GM23338 (cell line): ENCODE results near the gene CACNB3. TPM values are rescaled to one million over a fixed set of nuclear protein-coding genes. Genes with fewer than 3 reads are reported as not detected.

Experiments
- ATAC-seq: fragments of 200-7000 bp; cut with Tn5 transposase; 3 replicates; pipeline ENCODE4 v1.9.1; 2020
- DNase-seq: peaks from one replicate; pipeline ENCODE4 v3.0.0-alpha.2; 2015; ENCODE audit warnings: low spot score
- H2AFZ ChIP-seq: fragments of 200-600 bp; sonication (generic); 2 replicates; pipeline ENCODE4 v1.8.0; 2016; ENCODE audit warnings: antibody characterized with exemption, mild to moderate bottlenecking, moderate library complexity
- H3F3A ChIP-seq: fragments of 200-600 bp; sonication (generic); replicated peaks from 2 replicates; pipeline ENCODE4 v1.8.0; 2017; ENCODE audit warnings: antibody characterized with exemption, mixed run types, low read depth
- H3K27ac ChIP-seq: fragments of 200-600 bp; sonication (generic); 2 replicates; pipeline ENCODE4 v1.6.1; 2016; ENCODE audit warnings: low read depth
- H3K27me3 ChIP-seq: fragments of 200-600 bp; sonication (generic); 2 replicates; pipeline ENCODE4 v1.8.0; 2016; ENCODE audit warnings: mild to moderate bottlenecking, mixed run types, moderate library complexity; ENCODE audit not compliant: insufficient read depth
- H3K36me3 ChIP-seq: fragments of 200-600 bp; sonication (generic); 2 replicates; pipeline ENCODE4 v1.8.0; 2016; ENCODE audit warnings: mild to moderate bottlenecking; ENCODE audit not compliant: insufficient read depth
- H3K4me1 ChIP-seq: fragments of 200-600 bp; sonication (generic); 2 replicates; pipeline ENCODE4 v1.8.0; 2016; ENCODE audit warnings: mild to moderate bottlenecking, moderate library complexity; ENCODE audit not compliant: insufficient read depth
- H3K4me2 ChIP-seq: fragments of 200-600 bp; sonication (generic); 2 replicates; pipeline ENCODE4 v1.7.1; 2017; ENCODE audit warnings: mixed run types
- H3K4me3 ChIP-seq: fragments of 200-600 bp; sonication (generic); 2 replicates; pipeline ENCODE4 v1.6.1; 2016; ENCODE audit warnings: mixed run types
- H3K79me2 ChIP-seq: fragments of 200-600 bp; sonication (generic); replicated peaks from 2 replicates; pipeline ENCODE4 v1.8.0; 2017; ENCODE audit warnings: mild to moderate bottlenecking; ENCODE audit not compliant: insufficient read depth
- H3K9me2 ChIP-seq: fragments of 200-600 bp; sonication (generic); 2 replicates; pipeline ENCODE4 v1.8.0; 2017; ENCODE audit not compliant: insufficient read depth
- H4K20me1 ChIP-seq: fragments of 200-600 bp; sonication (generic); replicated peaks from 2 replicates; pipeline ENCODE4 v1.8.0; 2017; ENCODE audit warnings: mild to moderate bottlenecking; ENCODE audit not compliant: insufficient read depth
- H3K27ac Mint-ChIP-seq: 2 replicates; pipeline ENCODE4 v1.8.0; 2020; ENCODE audit warnings: inconsistent platforms, mild to moderate bottlenecking, moderate library complexity, mixed read lengths
- H3K27me3 Mint-ChIP-seq: 3 replicates; pipeline ENCODE4 v1.8.0; 2022; ENCODE audit warnings: low read depth, mild to moderate bottlenecking, moderate library complexity, mixed read lengths, inconsistent platforms; ENCODE audit not compliant: insufficient read depth, poor library complexity
- H3K36me3 Mint-ChIP-seq: 3 replicates; pipeline ENCODE4 v1.8.0; 2021; ENCODE audit warnings: low read depth, mild to moderate bottlenecking, inconsistent platforms, moderate library complexity, mixed read lengths
- H3K4me1 Mint-ChIP-seq: 3 replicates; pipeline ENCODE4 v1.8.0; 2020; ENCODE audit warnings: mild to moderate bottlenecking, inconsistent platforms, mixed read lengths
- H3K4me3 Mint-ChIP-seq: 3 replicates; pipeline ENCODE4 v1.8.0; 2021; ENCODE audit warnings: moderate library complexity, mild to moderate bottlenecking, inconsistent platforms, mixed read lengths
- H3K9me3 Mint-ChIP-seq: 3 replicates; pipeline ENCODE4 v1.8.0; 2020; ENCODE audit warnings: moderate library complexity, mild to moderate bottlenecking, inconsistent platforms, mixed read lengths
- CTCF ChIP-seq, 2 experiments: fragments of 200-600 bp in 1 of 2; sonication (generic) in 1 of 2; conservative IDR thresholded peaks; 2 replicates each; pipeline versions ENCODE4 v1.5.1 to v1.6.1; 2016 to 2017; ENCODE audit warnings: antibody characterized with exemption in 2 of 2, low read depth in 2 of 2, mild to moderate bottlenecking in 2 of 2, moderate library complexity in 1 of 2
- ETS1 ChIP-seq: IDR thresholded peaks from 2 replicates; pipeline ENCODE4 v1.6.1; 2016; ENCODE audit warnings: antibody characterized with exemption
- EZH2 ChIP-seq: fragments of 200-600 bp; sonication (generic); IDR thresholded peaks from one replicate; pipeline ENCODE4 v1.8.0; 2017; ENCODE audit warnings: antibody characterized with exemption, mild to moderate bottlenecking, low read depth; ENCODE audit not compliant: unreplicated experiment
- EZH2phosphoT487 ChIP-seq: fragments of 200-600 bp; sonication (generic); IDR thresholded peaks from one replicate; pipeline ENCODE4 v1.8.1; 2018; ENCODE audit warnings: antibody characterized with exemption; ENCODE audit not compliant: unreplicated experiment
- JUNB ChIP-seq: IDR thresholded peaks from one replicate; pipeline ENCODE4 v1.6.1; 2016; ENCODE audit warnings: antibody characterized with exemption; ENCODE audit not compliant: unreplicated experiment
- POLR2AphosphoS5 ChIP-seq: IDR thresholded peaks from 2 replicates; pipeline ENCODE4 v1.6.1; 2016; ENCODE audit warnings: antibody characterized with exemption, low read depth
- REST ChIP-seq: IDR thresholded peaks from one replicate; pipeline ENCODE4 v1.6.1; 2018; ENCODE audit warnings: antibody characterized with exemption; ENCODE audit not compliant: unreplicated experiment
- STAT1 ChIP-seq: IDR thresholded peaks from one replicate; pipeline ENCODE4 v1.6.1; 2016; ENCODE audit warnings: antibody characterized with exemption; ENCODE audit not compliant: unreplicated experiment
- ZNF114 ChIP-seq: fragments of 250-450 bp; sonication (Bioruptor Pico); IDR thresholded peaks from 2 replicates; pipeline ENCODE4 v1.5.0; 2020; ENCODE audit warnings: mild to moderate bottlenecking, moderate library complexity
- polyA plus RNA-seq: library from polyadenylated mRNA; unstranded; fragments of >200 nt; fragmentation: Nextera tagmentation; extraction: Ambion mirVana; gene quantifications from 2 replicates; pipeline ENCODE4 v1.2.1, GENCODE V29; 2016
- total RNA-seq: library from RNA; depleted of rRNA; stranded (reverse); fragments of >200 nt; shearing (Covaris generic); gene quantifications from 2 replicates; pipeline ENCODE4 v1.2.3, GENCODE V29; 2014

The CACNB3 gene
- total and polyA plus RNA-seq, 2 experiments from 2014 or later: 4.1 to 6.2 TPM

- H3K79me2 ChIP-seq: no peaks in the 10 kb centered on the region
- H3K27ac ChIP-seq: no peak overlapping the region
- ATAC-seq: no peak
- H3K4me3 ChIP-seq: no peak overlapping the region
- H3K4me3 Mint-ChIP-seq: no peak overlapping the region
- H3K9me3 Mint-ChIP-seq: no peaks in the 10 kb centered on the region
- no peaks in the 10 kb centered on the region for H3K36me3 ChIP-seq
- DNase-seq: no peak
- peak overlapping the region; percentile 32; the same call in 1 of the 2 replicates for H2AFZ ChIP-seq
- H3K27me3 Mint-ChIP-seq: peaks cover 45% of the 10 kb centered on the region
- H4K20me1 ChIP-seq: no peaks in the 10 kb centered on the region
- no peaks in the 10 kb centered on the region for H3K9me2 ChIP-seq
- H3K4me1 Mint-ChIP-seq: peaks cover 27% of the 10 kb centered on the region
- H3K4me2 ChIP-seq: no peak overlapping the region
- H3F3A ChIP-seq: no peaks in the 10 kb centered on the region; the same call in 1 of the 2 replicates
- H3K27ac Mint-ChIP-seq: no peak overlapping the region
- TF ChIP-seq EZH2phosphoT487: no peak
- TF ChIP-seq STAT1: no peak
- no peak for TF ChIP-seq JUNB
- TF ChIP-seq CTCF (conservative IDR thresholded peaks at IDR 0.05; ENCODE audit: low read depth in 2 of 2): no peak
- no peak for TF ChIP-seq EZH2
- no peak for TF ChIP-seq REST
- TF ChIP-seq POLR2AphosphoS5: no peak
- TF ChIP-seq ETS1: no peak
- TF ChIP-seq ZNF114 (CRISPR knock-in tag): no peak
- H3K36me3 Mint-ChIP-seq: no peaks in the 10 kb centered on the region
- H3K4me1 ChIP-seq: peaks cover 17% of the 10 kb centered on the region; the same call in 1 of the 2 replicates
- peaks cover 59% of the 10 kb centered on the region for H3K27me3 ChIP-seq
Observed at GRCh38 chr12:48811437-48812090, 6.7 kb upstream of the CACNB3 start.
